Superior temporal gyrus (tissue), 1 donor: ENCODE measurements around the gene DST.
"Not testable (repeated sequence)": the region's sequence is repeated elsewhere in the genome, so short reads cannot be mapped to it uniquely, and the experiment has no call there.

Experiments
- DNase-seq: peaks from one replicate; pipeline ENCODE4 v3.0.0-alpha.2; 2016; ENCODE audit errors: extremely low spot score

Gene DST

DNA sequence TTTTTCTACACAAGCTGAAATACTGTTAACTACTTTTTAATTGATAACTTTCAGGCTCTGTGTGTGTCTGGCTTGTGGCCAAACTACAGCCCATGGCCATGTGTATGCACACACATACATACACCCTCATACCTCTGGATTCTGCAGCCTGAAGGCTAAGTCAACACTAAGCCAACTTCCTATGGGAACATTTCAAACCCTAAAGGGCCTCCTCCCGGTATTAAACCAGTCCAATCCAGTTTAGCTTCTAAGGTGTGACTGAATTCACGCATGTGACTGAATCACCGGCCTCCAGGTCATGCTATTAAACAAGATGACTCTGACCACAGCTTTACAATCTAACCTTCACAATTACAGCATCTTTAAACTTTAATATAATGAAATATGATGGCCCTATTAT lies 20.7 kb upstream of the DST start:
- no peak for DNase-seq

DNA sequence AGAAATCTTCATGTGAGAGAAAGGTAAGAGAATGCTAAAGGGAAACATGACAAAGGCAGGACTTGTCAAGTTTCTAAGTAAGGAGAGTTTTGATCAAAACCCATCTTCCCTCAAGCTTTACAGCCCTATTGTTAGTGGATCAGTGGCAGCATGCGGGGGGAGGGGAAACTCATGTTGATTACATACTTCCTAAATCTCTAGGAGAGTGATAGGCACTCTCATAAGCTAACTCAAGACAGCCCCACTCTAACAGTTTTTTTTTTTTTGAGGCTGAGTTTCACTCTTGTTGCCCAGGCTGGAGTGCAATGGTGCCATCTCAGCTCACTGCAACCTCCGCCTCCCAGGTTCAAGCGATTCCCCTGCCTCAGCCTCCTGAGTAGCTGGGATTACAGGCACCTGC lies 18.6 kb upstream of the DST start:
- DNase-seq, result not testable (repeated sequence)

DNA sequence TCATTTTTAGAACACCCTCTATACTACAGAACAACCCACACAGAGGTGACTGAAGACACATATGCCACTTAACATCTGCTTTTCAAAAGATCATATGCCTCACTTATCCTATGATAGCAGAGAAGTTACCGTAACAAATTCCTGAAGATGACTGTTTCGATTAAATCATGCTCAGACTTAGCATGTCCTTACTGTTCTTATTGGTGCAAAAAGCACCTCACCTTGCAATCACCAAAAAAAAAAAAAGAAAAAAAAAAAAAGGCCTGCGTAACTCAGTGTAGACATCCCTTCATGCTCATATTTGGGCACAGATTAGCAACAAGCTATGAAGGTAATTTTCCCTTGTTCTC lies 17.7 kb upstream of the DST start:
- DNase-seq, result no peak

DNA sequence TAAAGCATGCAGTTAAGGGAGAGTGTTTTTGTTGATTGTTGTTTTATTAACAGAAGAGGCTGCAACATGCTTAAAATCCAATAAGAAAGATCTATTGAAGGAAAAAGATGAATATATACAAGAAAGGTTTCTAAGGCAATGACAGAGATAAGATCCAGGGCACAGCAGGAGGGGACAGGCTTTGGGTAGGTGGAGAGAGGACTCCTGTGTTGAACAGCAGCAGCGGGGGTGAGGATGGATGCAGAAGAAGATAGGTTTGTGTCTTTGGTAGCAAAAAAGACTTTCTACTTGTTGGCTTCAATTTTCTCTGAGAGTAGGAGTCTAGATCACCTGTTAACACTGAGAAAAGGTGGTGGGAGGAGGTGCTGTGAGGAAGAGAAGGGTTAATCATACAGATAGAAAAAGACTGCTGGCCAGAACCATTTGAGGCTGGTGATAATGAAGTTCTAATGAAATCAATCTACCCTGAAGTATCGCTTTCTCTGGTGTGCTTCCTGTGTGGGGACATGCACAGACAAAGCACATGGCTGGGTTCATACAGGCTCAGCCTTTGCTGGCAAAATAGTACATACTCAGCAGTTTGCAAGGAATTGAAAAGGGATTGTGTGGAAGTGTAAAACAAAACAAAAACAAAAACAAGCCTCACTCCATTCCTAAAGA lies 17.2 kb upstream of the DST start:
- DNase-seq, result no peak

DNA sequence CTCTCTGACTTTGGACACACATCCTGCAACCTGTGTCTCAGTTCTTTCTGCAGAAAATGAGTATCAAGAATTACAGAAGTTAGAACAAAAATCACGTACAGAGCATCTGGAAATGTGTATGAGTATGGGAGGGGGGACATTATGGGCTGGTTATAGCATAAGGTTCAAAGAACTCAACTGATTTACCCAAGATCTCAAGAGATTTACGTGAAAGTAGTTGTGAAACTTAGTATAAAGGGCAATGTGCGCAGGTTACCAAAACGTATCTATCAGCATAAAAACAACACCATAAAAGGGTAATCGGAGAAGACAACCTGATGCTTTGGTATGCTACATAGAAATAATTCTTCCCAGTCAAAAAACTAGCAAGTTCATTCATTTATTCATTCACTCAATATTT lies 15.6 kb upstream of the DST start:
- no peak for DNase-seq

DNA sequence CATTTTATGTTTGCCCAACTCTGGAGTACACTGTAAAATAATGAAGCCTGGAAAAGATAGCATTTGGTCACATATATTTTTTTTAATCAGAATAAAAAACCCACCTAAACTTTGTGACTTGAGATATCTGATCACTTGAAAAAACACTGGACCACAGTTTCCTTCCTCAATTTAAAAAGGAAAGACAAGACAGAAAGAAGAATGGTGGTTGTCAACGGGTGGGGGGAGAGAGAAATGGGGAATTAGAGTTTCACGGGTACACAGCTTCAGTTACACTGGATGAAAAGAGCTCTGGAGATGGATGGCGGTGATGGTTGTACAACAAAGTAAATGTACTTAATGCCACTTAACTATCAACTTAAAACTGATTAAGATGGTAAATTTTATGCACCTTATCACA lies 14.7 kb upstream of the DST start:
- DNase-seq, result no peak

DNA sequence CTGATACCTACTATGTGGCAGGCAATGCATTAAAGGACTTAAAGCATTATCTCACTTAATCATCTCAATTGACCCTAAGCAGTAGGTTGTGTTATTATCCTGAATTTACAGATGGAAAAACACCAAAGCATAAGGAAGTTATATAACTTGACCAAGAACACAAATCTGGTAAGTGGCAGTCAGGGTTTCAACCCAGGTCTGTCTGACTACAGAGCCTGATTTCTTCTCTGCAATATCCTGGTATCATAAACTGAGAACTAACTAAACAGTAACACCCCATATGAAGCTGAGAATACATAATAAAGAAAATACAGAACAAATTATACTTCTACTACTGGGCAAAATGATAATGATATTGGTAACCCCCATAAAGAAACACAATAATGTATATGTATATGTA lies 13.8 kb upstream of the DST start:
- DNase-seq, result no peak

DNA sequence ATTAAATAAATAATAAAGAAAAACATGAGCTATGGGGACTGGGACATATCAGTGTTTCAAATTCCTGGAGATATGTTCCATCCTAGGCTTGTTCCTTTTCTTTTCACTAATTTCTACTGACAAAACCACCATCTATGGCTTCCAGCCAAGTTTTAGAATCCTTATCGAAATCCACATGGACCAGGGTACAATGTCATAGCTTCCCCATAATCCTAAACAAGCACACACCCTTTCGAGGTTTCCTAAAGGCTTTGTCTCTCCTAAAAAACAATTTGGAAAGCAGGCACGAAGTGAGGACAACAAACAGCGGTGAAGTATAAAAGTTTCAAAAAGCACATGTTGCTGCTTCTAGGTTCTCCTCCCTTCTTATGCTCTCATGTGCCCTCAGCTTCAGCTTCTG lies 13.3 kb upstream of the DST start:
- no peak for DNase-seq

DNA sequence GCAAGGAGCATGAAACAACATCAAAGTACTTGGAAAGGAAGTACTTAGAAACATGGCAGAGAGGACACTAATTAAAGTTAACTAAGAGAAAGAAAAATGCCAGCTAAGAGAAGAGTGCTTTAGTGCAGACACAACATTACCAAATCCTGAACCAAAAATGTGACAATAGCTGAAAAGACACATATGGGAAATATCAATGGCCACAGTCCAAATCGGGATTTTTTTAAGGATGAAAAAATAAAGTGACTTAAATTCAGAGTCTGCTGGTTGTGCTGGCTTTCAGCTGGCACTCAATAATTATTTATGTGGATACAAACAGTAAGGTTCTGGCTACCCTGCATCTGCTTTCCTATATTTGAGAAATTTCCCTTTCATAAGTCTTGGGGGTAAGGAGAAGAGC lies 12.6 kb upstream of the DST start:
- DNase-seq, result no peak

DNA sequence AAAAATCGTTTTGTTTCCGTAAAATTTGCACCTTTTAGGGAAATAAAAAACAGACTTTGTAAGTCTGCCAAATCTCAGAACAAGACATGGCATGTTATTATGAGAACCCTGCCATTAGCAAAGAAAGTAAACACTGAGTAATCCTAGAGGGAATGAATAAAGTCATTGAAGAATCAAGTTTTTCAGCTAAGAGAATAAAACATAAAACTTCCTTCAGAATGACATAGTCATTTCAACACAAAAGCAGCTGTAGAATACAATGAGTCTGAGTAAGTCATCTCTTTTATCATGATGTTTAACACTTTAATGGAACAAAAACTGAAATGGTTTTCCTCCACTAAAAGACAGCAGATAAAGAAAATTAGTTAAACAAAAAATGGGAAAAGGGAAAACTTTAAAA lies 10.3 kb upstream of the DST start:
- peak; percentile 60 for DNase-seq

DNA sequence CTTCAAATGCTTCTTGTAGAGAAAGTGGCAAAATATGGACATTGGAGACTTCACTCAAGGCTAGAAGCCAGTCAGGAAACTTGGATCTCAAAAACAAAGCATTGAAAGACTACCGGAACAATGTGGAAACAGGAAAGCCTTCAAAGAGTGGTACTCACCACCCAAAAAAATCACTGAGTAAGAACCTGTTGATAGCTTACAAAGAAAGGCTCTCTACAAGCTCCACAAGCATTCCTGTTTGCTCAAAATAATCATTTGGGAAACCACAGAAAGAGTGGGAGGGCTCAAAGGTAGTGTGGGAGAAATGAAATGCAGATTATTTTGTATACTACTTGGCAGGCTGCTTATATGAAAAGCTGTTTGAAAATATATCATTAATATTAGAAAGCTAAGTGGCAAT lies 9.5 kb upstream of the DST start:
- DNase-seq, result peak; percentile 53

DNA sequence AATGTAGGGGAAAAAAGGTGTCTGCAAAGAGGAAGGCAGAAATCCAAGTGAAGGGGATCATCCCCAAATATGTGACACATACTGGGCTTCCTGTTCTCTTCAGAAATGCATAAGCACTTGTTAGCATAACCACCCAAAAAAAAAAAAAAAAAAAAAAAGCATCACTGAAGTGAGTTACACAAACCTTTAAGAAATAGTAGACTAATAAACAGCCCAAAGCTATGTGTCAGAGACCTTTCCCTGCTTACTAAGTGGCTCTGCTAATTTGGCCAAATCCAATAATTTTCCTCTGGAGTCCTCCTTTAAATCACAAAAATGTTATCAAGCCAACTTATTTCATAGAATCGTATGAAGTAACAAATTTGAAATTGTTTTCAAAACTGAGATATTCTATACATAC lies 7.5 kb upstream of the DST start:
- DNase-seq, result no peak

DNA sequence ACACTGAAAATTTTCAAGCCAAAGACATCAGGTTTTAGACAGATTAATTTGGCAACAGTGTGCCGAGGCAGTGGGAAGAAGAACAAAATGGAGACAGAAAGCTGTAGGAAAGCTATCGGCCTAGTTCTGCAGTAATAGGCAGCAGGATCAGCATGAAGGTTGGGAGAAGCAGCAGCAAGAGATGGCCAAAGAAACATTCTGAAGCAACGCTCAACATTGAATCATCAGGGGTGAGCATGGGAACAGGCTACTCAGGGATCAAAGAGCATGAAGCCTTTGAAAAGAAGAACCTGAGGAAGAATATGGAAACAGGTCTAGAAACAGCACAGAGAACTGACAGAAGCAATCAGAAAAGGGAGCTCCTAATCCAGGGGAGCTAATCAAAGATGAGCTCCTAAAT lies 7.1 kb upstream of the DST start:
- DNase-seq, result no peak

DNA sequence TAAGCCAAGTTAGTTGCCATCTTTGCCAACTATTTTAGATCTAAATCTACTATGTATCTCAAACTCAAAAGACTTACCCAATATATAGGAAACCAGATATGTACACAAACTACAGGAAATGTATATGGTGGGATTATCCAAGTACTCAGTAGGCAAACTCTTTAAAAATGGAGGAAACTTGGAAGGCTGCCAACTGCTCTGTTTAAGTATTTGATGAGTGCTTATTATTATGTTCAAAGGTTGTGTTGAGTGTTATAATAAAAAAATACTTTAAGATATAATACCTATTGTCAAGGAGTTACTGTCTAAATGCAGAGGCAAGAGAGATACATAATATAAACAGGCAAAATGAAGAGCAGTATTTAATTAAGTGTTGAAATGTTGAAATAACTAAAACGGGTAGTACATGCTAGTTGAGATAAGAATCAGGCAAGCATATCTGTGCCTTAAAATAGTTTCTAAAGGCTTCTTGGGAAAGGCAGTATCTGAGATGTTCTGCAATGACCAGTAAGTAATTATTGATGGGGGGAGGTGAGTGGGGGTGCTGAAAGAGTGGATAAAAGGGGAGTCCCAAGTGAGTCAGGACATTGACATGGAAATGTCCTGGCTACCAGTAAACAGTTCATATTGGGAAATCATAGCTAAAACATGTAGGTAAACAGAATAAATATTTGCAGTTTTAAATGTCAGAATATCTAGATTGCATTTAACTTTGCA lies 6.5 kb upstream of the DST start:
- DNase-seq, result no peak

DNA sequence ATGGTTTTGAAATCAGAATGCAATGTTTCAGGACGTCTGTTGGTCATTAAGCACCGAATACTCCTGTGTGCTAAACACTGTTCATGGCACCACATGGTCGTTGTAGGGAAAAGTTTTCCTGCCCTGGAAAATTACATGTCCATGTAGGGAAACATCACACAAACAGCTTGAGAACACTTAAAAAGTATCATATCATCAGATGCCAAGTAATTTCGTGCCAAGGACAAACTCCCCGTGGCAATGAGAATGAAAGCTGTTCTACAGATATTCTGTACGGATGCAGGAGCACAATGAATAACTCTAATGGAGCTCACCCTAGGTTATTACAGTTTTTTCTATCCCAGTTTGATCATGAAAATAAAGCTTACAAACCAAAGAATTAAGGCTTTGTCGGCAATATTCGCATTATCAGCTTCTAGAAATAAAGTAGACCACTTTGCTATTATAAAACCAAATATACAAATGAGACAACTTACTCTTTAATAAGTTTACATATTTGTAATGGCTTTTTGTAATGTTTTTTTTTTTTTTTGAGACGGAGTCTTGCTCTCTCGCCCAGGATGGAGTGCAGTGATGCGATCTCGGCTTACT lies 4.6 kb upstream of the DST start:
- no peak for DNase-seq

DNA sequence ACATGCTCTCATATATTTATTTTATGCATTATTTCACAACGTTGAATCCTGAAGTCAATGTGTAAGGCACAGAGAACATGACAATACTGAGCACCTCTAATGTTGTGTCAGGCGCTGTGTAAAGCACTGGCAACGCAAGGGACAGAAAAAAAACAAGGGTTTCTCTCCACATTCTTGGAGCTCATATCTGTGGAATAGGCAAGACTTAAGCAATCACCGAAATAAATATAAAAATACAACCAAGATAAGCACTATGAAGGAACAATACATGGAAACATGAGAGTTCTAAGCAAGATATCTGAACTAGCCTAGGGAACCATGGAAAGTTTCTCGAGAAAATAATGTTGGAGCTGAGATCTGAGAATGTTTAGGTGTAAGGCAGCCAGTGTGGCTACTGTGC lies 1.7 kb upstream of the DST start:
- no peak for DNase-seq

DNA sequence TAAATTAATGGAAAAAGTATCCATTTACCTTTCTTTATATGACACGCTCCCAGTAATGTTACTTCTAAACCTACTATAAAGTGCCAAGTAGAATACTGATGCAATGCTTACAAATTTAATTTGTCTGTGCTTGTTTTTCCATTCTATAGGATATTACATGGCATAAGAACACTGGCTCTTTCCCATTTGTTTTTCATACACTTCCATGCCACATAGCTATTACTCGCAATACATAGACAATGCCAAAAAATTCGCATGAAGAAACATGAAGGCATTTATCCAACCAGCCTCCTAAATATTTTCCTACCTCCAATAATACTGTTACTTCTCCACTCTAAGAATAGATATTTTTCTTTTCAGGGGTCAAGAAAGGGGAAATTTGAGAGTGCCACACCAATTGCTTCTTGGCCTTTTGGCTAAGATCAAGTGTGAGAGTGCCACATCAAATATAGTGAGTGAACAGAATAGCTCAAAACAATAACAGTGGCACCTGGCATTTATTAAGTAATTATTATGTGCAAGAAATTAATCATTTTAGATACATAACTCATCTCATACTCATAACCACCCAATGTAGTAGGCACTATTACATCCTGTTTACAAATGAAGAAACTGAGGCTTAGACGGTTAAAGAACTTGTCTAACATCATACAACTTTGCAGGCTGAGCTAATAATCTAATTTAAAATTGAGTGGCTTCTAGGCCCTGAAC lies 845 bp upstream of the DST start:
- DNase-seq, result no peak

DNA sequence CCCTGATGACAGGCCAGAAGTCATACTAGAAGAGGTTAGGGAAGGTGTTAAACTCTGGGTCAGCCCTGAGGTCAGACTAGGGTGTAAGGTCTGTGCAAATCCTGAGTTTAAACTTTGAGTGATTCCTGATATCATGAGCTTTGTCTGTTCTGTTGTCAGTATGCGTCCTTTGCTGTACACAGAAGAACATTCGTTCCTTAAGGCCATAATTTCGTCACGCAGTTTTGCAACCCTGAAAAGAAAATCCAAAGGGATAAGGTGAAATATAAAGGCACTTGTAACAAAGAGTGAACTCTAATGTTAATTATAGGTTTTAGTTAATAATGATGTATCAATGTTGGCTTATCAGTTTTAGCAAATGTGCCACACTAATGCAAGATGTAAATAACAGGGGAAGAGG lies 2.3 kb downstream of the DST start:
- DNase-seq, result no peak

DNA sequence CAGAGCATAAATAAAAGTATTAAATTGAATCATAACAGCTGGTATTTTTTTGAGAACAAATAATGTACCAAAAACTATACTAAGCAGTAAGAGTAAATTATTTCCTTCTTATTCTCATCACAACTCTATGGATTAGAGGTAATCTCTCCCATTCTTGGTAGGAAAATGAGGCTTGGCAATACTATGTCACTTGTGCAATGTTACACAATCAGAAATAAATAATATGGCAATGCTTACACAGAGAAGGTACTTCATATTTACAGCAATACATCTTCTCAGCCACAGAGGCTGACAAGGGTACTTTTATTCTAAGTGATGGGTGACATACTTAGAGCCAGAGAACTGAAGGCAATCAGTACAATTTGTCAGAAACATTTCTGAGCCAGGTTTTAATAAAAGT lies 3.9 kb downstream of the DST start:
- no peak for DNase-seq

DNA sequence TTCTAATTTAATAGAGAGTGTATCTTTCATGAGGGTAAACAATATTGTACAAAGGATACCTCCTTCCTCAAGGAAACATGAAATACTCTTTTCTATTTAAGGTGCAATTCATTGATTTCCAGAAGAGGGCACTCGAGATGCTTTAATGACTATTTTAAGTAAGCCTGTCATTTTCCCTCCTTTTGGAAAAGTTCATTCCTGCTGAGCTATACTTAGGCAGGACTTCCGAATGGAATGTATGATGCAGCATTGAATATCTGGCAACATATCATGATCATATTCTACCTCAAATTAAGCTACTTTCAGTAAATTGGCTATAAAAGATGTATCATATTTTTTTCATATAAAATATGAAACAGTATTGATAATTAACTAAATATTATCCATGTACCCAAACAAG lies 5.0 kb downstream of the DST start:
- peak; percentile 90 for DNase-seq

DNA sequence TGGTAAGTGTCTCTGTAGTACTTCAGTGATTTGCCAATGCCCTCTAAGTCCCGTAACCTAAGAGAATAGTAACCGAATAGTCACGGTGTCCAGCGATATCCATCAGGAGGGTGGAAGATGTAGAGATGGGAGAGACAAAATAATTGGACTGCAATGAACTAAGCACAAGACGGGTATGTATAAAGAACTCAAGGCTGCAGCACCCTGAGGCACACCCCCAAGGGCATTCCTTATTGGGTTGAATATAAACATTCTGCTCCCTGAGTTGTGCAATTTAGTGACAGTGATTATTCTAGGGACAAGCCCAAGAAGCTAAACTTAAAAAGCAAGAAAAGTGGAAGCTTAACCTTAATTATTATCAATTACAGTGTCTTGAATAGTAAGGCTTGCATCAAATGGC lies 14.6 kb downstream of the DST start:
- DNase-seq, result no peak

DNA sequence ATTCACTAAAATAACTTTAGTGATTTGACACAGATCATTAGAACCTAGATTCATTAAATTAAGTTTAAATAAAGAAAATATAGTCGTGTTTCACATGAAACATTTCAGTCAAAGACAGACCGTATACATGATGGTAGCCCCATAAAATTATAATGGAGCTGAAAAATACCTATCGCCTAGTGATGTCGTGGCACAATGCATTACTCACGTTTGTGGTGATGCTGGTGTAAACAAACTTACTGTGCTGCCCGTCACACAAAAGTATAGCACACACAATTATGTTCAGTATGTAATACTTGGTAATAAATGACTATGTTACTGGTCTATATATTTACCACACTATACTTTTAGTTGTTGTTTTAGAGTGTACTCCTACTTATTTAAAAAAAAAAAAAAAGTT lies 17.3 kb downstream of the DST start:
- no peak for DNase-seq

DNA sequence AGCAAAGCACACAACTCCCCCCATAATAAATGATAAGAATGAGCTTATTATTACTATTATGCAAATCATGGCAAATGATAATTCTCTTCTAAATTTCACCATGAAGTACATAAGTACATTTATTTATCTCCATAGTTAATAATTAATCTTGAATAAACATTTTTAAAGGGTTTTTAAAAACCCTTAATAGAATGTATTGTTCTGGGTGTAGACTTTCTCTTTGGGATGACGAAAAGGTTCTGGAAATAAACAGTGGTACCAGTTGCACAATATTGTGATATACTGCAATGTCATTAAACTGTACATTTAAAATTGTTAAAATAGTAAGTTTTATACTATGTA lies 18.0 kb downstream of the DST start:
- no peak for DNase-seq
